C4-2B (cell line): ENCODE measurements around the gene PHOSPHO2.

Experiments
- ZFX ChIP-seq: fragments of 450-650 bp; IDR thresholded peaks from 2 replicates; pipeline ENCODE4 v1.6.1; 2017
- TF ChIP-seq, protein P1 (sequence below): fragments of 450-650 bp; conservative IDR thresholded peaks from 2 replicates; pipeline ENCODE4 v1.5.1; 2017; ENCODE audit warnings: mild to moderate bottlenecking

DNA sequence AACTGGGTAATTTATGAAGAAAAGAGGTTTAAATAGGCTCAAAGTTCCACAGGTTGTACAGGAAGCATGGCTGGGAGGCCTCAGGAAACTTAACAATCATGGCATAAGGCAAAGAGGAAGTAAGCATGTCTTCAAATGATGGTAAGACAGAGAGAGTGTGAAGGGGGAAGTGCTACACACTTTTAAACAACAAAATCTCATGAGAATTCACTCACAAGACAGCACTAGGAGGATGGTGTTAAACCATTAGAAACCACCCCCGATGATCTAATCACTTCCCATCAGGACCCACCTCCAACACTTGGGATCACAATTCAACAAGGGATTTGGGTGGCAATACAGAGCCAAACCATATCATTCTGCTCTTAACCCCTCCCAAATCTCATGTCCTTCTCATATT, 34.9 kb upstream of the PHOSPHO2 start:
- TF ChIP-seq, protein P1, sequence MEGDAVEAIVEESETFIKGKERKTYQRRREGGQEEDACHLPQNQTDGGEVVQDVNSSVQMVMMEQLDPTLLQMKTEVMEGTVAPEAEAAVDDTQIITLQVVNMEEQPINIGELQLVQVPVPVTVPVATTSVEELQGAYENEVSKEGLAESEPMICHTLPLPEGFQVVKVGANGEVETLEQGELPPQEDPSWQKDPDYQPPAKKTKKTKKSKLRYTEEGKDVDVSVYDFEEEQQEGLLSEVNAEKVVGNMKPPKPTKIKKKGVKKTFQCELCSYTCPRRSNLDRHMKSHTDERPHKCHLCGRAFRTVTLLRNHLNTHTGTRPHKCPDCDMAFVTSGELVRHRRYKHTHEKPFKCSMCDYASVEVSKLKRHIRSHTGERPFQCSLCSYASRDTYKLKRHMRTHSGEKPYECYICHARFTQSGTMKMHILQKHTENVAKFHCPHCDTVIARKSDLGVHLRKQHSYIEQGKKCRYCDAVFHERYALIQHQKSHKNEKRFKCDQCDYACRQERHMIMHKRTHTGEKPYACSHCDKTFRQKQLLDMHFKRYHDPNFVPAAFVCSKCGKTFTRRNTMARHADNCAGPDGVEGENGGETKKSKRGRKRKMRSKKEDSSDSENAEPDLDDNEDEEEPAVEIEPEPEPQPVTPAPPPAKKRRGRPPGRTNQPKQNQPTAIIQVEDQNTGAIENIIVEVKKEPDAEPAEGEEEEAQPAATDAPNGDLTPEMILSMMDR = no peak
- TF ChIP-seq ZFX = no peak
